Peyer's patch (tissue), 4 donors: Measurements from ENCODE around the gene SLC9A3.

Source experiments
- CTCF ChIP-seq, 6 experiments: fragments of 450-650 bp in 4 of 6; fragments of 200-600 bp in 2 of 6; sonication (generic) in 1 of 6; IDR thresholded peaks; one replicate each; pipeline ENCODE4 v1.5.1; 2017 to 2019; ENCODE audit warnings: antibody characterized with exemption in 6 of 6, mild to moderate bottlenecking in 3 of 6, moderate library complexity in 1 of 6
- POLR2A ChIP-seq, 2 donors: fragments of 450-650 bp; IDR thresholded peaks; one replicate each; pipeline ENCODE4 v1.5.1; 2017; ENCODE audit warnings: antibody characterized with exemption in 2 of 2, mild to moderate bottlenecking in 2 of 2, moderate library complexity in 2 of 2

- TF ChIP-seq CTCF (IDR thresholded peaks at IDR 0.05) (no peak), POLR2A (IDR thresholded peaks at IDR 0.05) (no peak)
Measured at GRCh38 chr5:533243-533954, 9.2 kb upstream of the SLC9A3 start.
